Gastroesophageal sphincter (tissue), 4 donors: ENCODE results near the gene HCAR3. TPM values are rescaled to one million over a fixed set of nuclear protein-coding genes. Genes with fewer than 3 reads are reported as not detected.
"Not testable (repeated sequence)": the region's sequence is repeated elsewhere in the genome, so short reads cannot be mapped to it uniquely, and the experiment has no call there.

ENCODE experiments used
- ATAC-seq: fragments of 150-250 bp; one replicate; pipeline ENCODE4 v1.9.1; 2016; ENCODE audit warnings: mild to moderate bottlenecking, moderate library complexity
- H3K27ac ChIP-seq, 4 donors: fragments of 200-600 bp; sonication (generic) in 3 of 4; 1 replicate in 3 of 4; 2 replicates in 1 of 4; pipeline ENCODE4 v1.5.1; 2016 to 2019
- H3K27me3 ChIP-seq: fragments of 200-600 bp; sonication (generic); one replicate; pipeline ENCODE4 v1.5.1; 2019
- H3K36me3 ChIP-seq, 2 donors: fragments of 200-600 bp; sonication (generic); one replicate each; pipeline ENCODE4 v1.5.1; 2019; ENCODE audit warnings: control low read depth in 1 of 2
- H3K4me1 ChIP-seq, 3 donors: fragments of 200-600 bp; sonication (generic); 1 replicate in 2 of 3; 2 replicates in 1 of 3; pipeline ENCODE4 v1.5.1; 2016 to 2019; ENCODE audit warnings: control low read depth in 2 of 3
- H3K4me3 ChIP-seq, 2 donors: fragments of 200-600 bp; sonication (generic); one replicate each; pipeline ENCODE4 v1.5.1; 2019; ENCODE audit warnings: mild to moderate bottlenecking in 1 of 2, moderate library complexity in 1 of 2
- H3K9me3 ChIP-seq, 3 donors: fragments of 200-600 bp; sonication (generic); one replicate each; pipeline ENCODE4 v1.5.1; 2017 to 2019; ENCODE audit warnings: control low read depth in 2 of 3
- CTCF ChIP-seq, 4 experiments: fragments of 200-600 bp in 2 of 4; fragments of 450-650 bp in 2 of 4; sonication (generic) in 1 of 4; IDR thresholded peaks; one replicate each; pipeline ENCODE4 v1.5.1; 2017 to 2019; ENCODE audit warnings: antibody characterized with exemption in 4 of 4, mild to moderate bottlenecking in 2 of 4, moderate library complexity in 2 of 4
- EP300 ChIP-seq: sonication (generic); formaldehyde crosslinking; IDR thresholded peaks from one replicate; pipeline ENCODE4 v1.6.1; 2017; ENCODE audit warnings: antibody characterized with exemption, mild to moderate bottlenecking
- POLR2A ChIP-seq, 2 donors: fragments of 450-650 bp; IDR thresholded peaks; one replicate each; pipeline ENCODE4 v1.6.1; 2017; ENCODE audit warnings: antibody characterized with exemption in 2 of 2, mild to moderate bottlenecking in 2 of 2, moderate library complexity in 1 of 2
- POLR2AphosphoS5 ChIP-seq: sonication (generic); formaldehyde crosslinking; IDR thresholded peaks from one replicate; pipeline ENCODE4 v1.6.1; 2017; ENCODE audit warnings: antibody characterized with exemption
- WGBS, 2 donors: methylation state at CpG; one replicate each; pipeline ENCODE4 v1.1.5; 2018; ENCODE audit warnings: low coverage in 1 of 2; 5-methylcytosine and 5-hydroxymethylcytosine counted together
- total RNA-seq, 4 donors: library from RNA; depleted of rRNA; stranded (reverse); fragments of >200 nt; gene quantifications; one replicate each; pipeline ENCODE4 v1.1.0, GENCODE V29; 2016

The HCAR3 gene
- total RNA-seq, 4 donors from 2014 or later, result not detected

GRCh38 chr12:122688291-122688690 is 28.3 kb downstream of the HCAR3 start:
- ATAC-seq, result no peak
- 83% methylated on average over 2 of the region's 3 CpGs; no CpG with 5 or more reads in 1 of the 2 donors for WGBS, 2 donors
- H3K4me3 ChIP-seq, result no peak overlapping the region
- TF ChIP-seq POLR2A (IDR thresholded peaks at IDR 0.05) (no peak), EP300 (no peak), CTCF (IDR thresholded peaks at IDR 0.05) (no peak), POLR2AphosphoS5 (no peak)
- no peaks in the 10 kb centered on the region for H3K27me3 ChIP-seq
- H3K36me3 ChIP-seq, result no peaks in the 10 kb centered on the region
- no peaks in the 10 kb centered on the region for H3K4me1 ChIP-seq
- H3K9me3 ChIP-seq, result no peaks in the 10 kb centered on the region
- no peak overlapping the region for H3K27ac ChIP-seq

GRCh38 chr12:122687086-122687485 is 29.5 kb downstream of the HCAR3 start:
- Histone ChIP-seq H3K27ac (no peak overlapping the region), H3K4me3 (no peak overlapping the region), H3K27me3 (no peaks in the 10 kb centered on the region), H3K36me3 (no peaks in the 10 kb centered on the region), H3K4me1 (no peaks in the 10 kb centered on the region), H3K9me3 (no peaks in the 10 kb centered on the region)
- TF ChIP-seq EP300, result no peak
- no peak for TF ChIP-seq POLR2A (IDR thresholded peaks at IDR 0.05)
- no peak for TF ChIP-seq CTCF (IDR thresholded peaks at IDR 0.05)
- no peak for TF ChIP-seq POLR2AphosphoS5
- ATAC-seq, result no peak
- 34 to 60% methylated on average over 1 to 4 of the region's 5 CpGs for WGBS, 2 donors

GRCh38 chr12:122686538-122686937 is 30.1 kb downstream of the HCAR3 start:
- no peaks in the 10 kb centered on the region for H3K27me3 ChIP-seq
- no peak for TF ChIP-seq POLR2AphosphoS5
- no peak for TF ChIP-seq CTCF (IDR thresholded peaks at IDR 0.05)
- no peak for TF ChIP-seq EP300
- TF ChIP-seq POLR2A (IDR thresholded peaks at IDR 0.05), result no peak
- H3K4me1 ChIP-seq, result no peaks in the 10 kb centered on the region
- 82% methylated on average over 3 of the region's 3 CpGs; no CpG with 5 or more reads in 1 of the 2 donors for WGBS, 2 donors
- no peak overlapping the region for H3K27ac ChIP-seq
- no peak for ATAC-seq
- H3K4me3 ChIP-seq, result no peak overlapping the region
- H3K9me3 ChIP-seq, result no peaks in the 10 kb centered on the region
- no peaks in the 10 kb centered on the region for H3K36me3 ChIP-seq

- TF ChIP-seq POLR2A (IDR thresholded peaks at IDR 0.05), result no peak
- TF ChIP-seq CTCF (IDR thresholded peaks at IDR 0.05), result no peak
- no peak for TF ChIP-seq POLR2AphosphoS5
- no peak for TF ChIP-seq EP300
- no peak overlapping the region for H3K27ac ChIP-seq
- no peaks in the 10 kb centered on the region for H3K9me3 ChIP-seq
- H3K36me3 ChIP-seq, result no peaks in the 10 kb centered on the region
- WGBS, 2 donors, result 28 to 34% methylated on average over 4 to 5 of the region's 5 CpGs
- H3K4me1 ChIP-seq, result no peaks in the 10 kb centered on the region
- no peak for ATAC-seq
- H3K4me3 ChIP-seq, result no peak overlapping the region
- H3K27me3 ChIP-seq, result no peaks in the 10 kb centered on the region
These were observed 32.3 kb downstream of the HCAR3 start for GRCh38 chr12:122684297-122684813.

GRCh38 chr12:122681814-122682213 is 34.8 kb downstream of the HCAR3 start:
- H3K4me3 ChIP-seq, result no peak overlapping the region
- no peak for ATAC-seq
- H3K4me1 ChIP-seq, result no peaks in the 10 kb centered on the region

GRCh38 chr12:122680989-122681388 is 35.6 kb downstream of the HCAR3 start:
- not testable (repeated sequence) for H3K9me3 ChIP-seq, H3K4me3 ChIP-seq, H3K36me3 ChIP-seq, H3K27me3 ChIP-seq, H3K4me1 ChIP-seq, ATAC-seq, H3K27ac ChIP-seq
- 77% methylated on average over 5 of the region's 6 CpGs; no CpG with 5 or more reads in 1 of the 2 donors for WGBS, 2 donors

More at GRCh38 chr12:122681814-122682213, 34.8 kb downstream of the HCAR3 start:
- no peak for TF ChIP-seq POLR2AphosphoS5
- TF ChIP-seq POLR2A (IDR thresholded peaks at IDR 0.05), result no peak
- no peak for TF ChIP-seq EP300
- TF ChIP-seq CTCF (IDR thresholded peaks at IDR 0.05), result no peak
- no peaks in the 10 kb centered on the region for H3K36me3 ChIP-seq
- WGBS, 2 donors, result 74 to 83% methylated on average over 3 of the region's 4 CpGs
- H3K9me3 ChIP-seq, result no peaks in the 10 kb centered on the region
- no peak overlapping the region for H3K27ac ChIP-seq
- H3K27me3 ChIP-seq, result no peaks in the 10 kb centered on the region

GRCh38 chr12:122676781-122677180 is 39.8 kb downstream of the HCAR3 start:
- not testable (repeated sequence) for H3K9me3 ChIP-seq, H3K4me3 ChIP-seq, ATAC-seq, H3K27me3 ChIP-seq, H3K36me3 ChIP-seq, H3K4me1 ChIP-seq, H3K27ac ChIP-seq
- 98% methylated on average over 7 of the region's 32 CpGs; no CpG with 5 or more reads in 1 of the 2 donors for WGBS, 2 donors

GRCh38 chr12:122676015-122676414 is 40.6 kb downstream of the HCAR3 start:
- not testable (repeated sequence) for H3K36me3 ChIP-seq, H3K9me3 ChIP-seq, ATAC-seq, H3K27ac ChIP-seq, H3K4me1 ChIP-seq, H3K4me3 ChIP-seq, H3K27me3 ChIP-seq
- 75 to 100% methylated on average over 1 to 3 of the region's 8 CpGs for WGBS, 2 donors
